Measurements from ENCODE around the gene SORCS1. TPM values are rescaled to one million over a fixed set of nuclear protein-coding genes. Genes with fewer than 3 reads are reported as not detected.

SORCS1 gene
- total RNA-seq, 1 experiment from 2014 or later = not detected

DNA sequence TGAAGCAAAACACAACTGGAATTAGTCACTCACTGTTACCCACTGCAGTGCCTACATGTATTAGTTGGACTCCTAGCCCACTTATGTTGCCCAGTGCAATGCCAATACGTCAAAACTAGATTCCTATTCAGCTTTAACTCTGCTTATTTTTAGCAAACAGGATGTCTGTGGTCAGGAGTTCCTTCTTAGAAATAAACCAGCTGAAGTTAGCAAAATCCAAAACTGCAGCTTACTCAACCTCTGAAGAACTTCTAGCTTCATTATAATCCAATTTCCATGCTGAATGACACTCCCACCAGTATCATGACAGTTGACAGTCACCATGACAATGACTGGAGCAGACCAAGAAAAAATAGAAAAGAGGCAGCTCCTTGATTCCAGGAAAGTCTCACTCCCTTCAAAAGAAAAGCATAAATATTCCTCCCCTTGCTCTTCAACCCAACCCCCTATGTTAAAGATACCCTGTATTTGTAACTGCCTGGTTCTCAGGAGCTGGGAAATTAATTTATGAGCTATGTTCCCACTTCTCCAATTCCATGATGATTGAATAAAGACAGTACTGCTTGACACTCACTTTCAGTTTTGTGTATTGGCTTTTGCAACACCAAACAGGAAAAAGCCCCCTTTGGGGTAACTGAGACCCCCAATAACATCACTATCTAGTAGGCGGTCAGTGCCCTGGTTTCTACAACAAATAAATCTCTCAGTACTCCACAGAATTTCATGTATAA, 327.4 kb downstream of the SORCS1 start:
- Histone ChIP-seq H3K27me3 (replicated peaks) (no peaks in the 10 kb centered on the region), H3K4me1 (replicated peaks) (no peaks in the 10 kb centered on the region), H3K9me3 (replicated peaks) (0 out of 2 replicates have a peak, but pooled peaks cover 4% of the 10 kb centered on the region), H3K27ac (no peak overlapping the region), H3K4me3 (no peak overlapping the region), H3K36me3 (no peaks in the 10 kb centered on the region)
- no peak for DNase-seq (ENCODE audit: low read depth in 1 of 2, low spot score in 2 of 2)

DNA sequence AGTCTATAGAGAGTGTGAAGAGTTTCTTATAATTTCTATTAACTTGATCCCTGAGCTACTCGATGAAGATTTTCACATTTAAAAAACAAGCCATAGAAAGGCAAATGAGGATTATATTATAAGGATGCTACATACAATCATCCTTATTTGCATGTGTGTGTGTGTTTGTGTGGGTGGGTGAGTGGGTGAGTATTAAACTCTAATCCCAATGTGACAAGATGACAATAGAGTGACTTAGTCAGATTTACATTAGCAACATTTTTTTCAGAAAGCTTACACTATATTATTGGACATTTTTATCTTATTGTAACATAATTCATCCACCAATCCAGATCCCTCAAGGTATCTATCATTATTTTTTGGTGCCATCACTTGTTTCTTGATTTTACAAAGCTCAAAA, 331.7 kb downstream of the SORCS1 start:
- Histone ChIP-seq H3K9me3 (replicated peaks) (no peaks in the 10 kb centered on the region), H3K27ac (no peak overlapping the region), H3K4me1 (replicated peaks) (no peaks in the 10 kb centered on the region), H3K27me3 (replicated peaks) (no peaks in the 10 kb centered on the region), H3K36me3 (no peaks in the 10 kb centered on the region), H3K4me3 (no peak overlapping the region)
- DNase-seq (ENCODE audit: low read depth in 1 of 2, low spot score in 2 of 2) = no peak

DNA sequence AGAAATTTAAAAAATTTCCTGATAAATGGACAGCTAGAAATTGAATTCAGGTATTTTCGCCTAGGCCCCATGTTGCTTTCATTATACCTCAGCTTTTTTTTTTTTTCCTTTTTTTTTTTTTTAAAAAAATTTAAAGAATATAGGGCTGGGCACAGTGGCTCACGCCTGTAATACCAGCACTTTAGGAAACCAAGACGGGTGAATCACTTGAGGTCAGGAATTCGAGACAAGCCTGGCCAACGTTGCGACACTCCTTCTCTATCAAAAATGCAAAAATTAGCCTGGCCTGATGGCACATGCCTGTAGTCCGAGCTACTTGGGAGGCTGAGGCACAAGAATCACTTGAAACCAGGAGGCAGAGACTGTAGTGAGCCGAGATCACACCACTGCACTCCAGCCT, 334.0 kb downstream of the SORCS1 start:
- no peak overlapping the region for H3K4me3 ChIP-seq
- no peaks in the 10 kb centered on the region for H3K4me1 ChIP-seq (replicated peaks)
- no peaks in the 10 kb centered on the region for H3K36me3 ChIP-seq
- H3K9me3 ChIP-seq (replicated peaks) = no peaks in the 10 kb centered on the region
- no peak overlapping the region for H3K27ac ChIP-seq
- no peaks in the 10 kb centered on the region for H3K27me3 ChIP-seq (replicated peaks)
- no peak for DNase-seq (ENCODE audit: low read depth in 1 of 2, low spot score in 2 of 2)

DNA sequence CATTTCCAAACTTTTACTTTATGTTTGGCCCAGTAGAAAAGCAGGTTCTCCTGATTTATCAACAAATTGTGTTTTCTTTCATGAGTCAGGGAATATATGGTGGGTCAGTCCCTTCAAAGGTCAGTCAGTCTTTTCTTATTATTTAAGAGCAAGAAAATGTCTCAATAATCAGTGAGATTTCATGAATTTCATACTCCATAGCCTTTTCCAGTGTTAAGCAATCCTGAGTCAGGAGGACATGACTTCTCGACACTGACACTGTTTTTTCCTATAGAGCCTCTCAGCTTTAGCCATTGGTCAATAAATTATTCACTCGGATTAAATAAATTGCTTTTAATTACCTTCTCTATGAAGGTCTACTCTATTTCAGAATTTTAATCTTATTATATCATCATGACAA, 334.5 kb downstream of the SORCS1 start:
- H3K9me3 ChIP-seq (replicated peaks) = no peaks in the 10 kb centered on the region
- no peak overlapping the region for H3K27ac ChIP-seq
- no peaks in the 10 kb centered on the region for H3K27me3 ChIP-seq (replicated peaks)
- no peaks in the 10 kb centered on the region for H3K36me3 ChIP-seq
- no peaks in the 10 kb centered on the region for H3K4me1 ChIP-seq (replicated peaks)
- DNase-seq (ENCODE audit: low read depth in 1 of 2, low spot score in 2 of 2) = no peak
- no peak overlapping the region for H3K4me3 ChIP-seq

DNA sequence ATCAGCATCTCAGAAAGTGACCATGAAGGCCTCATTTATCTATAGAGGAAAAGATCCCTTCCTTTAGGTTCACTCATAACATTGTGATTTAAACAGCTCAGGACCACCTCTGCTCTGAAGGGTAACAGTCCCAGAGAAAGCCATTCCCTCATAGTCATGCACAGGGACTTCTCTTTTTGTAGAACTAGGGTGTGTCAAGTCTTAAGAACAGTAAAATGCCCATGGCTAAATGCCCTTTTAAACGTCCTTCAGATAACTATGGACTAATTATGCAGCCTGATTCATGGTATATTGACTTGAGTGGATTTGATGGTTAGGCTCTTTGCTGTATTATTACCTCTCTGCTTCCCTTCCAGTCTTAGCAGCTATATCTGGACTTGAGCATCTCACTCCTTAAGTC, 337.8 kb downstream of the SORCS1 start:
- H3K27me3 ChIP-seq (replicated peaks) = no peaks in the 10 kb centered on the region
- DNase-seq (ENCODE audit: low read depth in 1 of 2, low spot score in 2 of 2) = no peak
- H3K9me3 ChIP-seq (replicated peaks) = no peaks in the 10 kb centered on the region
- H3K4me3 ChIP-seq = no peak overlapping the region
- H3K36me3 ChIP-seq = no peaks in the 10 kb centered on the region
- no peak overlapping the region for H3K27ac ChIP-seq
- H3K4me1 ChIP-seq (replicated peaks) = no peaks in the 10 kb centered on the region

DNA sequence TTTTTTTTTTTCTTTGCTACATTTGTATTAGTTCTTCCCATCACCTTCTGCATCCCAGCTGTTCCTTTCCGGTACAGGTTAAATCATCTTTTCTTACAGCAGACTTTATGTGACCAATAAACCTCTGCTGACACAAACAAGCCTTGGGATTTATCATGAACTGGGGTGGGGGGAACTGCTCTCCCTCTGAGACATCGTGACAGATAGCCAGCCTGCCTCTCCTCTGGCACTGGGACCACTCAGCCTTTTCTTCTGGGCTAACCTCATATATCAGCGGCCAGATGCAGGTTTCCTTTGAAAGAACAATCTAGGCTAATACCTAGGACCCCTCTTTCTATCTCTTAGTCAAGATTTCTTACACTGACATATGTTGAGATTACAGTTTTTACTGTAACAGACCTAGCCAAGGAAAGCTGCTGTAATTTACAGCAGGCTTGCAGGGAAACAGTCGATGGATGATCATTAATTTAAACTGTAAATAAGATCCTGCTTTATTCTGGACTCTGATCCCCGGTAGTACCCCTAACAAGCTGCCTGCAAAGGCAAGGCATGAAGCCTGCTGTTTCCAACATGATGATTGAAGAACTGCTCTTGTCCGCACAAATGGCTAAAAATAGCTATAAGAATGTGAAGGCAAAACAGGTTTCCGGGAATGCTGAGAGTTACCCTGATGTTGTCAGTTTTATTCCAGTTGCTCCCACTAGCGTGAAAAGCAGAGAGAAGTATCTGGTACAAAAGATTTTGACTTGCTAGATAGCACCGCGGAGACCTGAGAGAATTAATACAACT, 338.7 kb downstream of the SORCS1 start:
- Histone ChIP-seq H3K27me3 (replicated peaks) (no peaks in the 10 kb centered on the region), H3K4me1 (replicated peaks) (no peaks in the 10 kb centered on the region), H3K4me3 (no peak overlapping the region), H3K27ac (no peak overlapping the region), H3K9me3 (replicated peaks) (no peaks in the 10 kb centered on the region), H3K36me3 (no peaks in the 10 kb centered on the region)
- no peak for DNase-seq (ENCODE audit: low read depth in 1 of 2, low spot score in 2 of 2)

DNA sequence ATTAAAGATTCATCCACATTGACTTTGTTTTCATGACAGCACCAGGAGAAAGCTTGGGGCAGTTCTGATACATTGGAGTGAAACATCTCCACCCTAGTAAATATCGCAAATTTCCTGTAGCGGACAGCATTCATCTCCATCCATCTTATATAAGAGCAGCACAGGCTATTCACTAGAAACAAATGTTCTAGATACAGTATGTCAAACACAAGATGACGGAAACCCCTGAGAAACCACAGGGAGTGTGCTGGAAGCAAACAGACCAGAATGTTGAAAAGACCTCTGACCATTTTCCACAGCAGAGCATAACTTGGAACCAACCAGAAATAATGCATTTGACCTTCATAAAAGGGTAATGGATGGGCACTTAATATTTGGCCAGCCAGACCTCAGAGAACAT, 343.9 kb downstream of the SORCS1 start:
- Histone ChIP-seq H3K36me3 (no peaks in the 10 kb centered on the region), H3K9me3 (replicated peaks) (0 out of 2 replicates have a peak, but pooled peaks cover 2% of the 10 kb centered on the region), H3K27me3 (replicated peaks) (no peaks in the 10 kb centered on the region), H3K4me1 (replicated peaks) (no peaks in the 10 kb centered on the region), H3K4me3 (no peak overlapping the region), H3K27ac (no peak overlapping the region)
- no peak for DNase-seq (ENCODE audit: low read depth in 1 of 2, low spot score in 2 of 2)

DNA sequence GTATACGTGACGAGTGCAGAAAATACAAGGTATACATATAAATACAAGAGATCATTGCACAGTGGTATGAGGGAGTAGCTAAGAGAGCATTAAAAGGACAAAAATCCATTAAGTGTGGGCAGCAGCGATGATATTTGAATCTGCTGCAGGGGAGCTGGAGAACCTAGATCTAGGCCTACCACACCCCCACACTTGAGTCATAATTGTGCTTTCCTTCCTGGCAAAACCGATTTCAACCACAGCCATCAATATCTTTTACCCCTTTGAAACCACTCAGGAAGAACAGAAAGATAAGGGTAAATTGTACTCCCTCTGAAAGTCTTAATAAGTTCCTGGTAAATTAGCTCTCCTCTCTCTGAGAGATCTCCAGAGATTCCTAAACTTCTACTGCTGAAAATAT, 345.0 kb downstream of the SORCS1 start:
- no peaks in the 10 kb centered on the region for H3K27me3 ChIP-seq (replicated peaks)
- H3K9me3 ChIP-seq (replicated peaks) = 0 out of 2 replicates have a peak, but pooled peaks cover 2% of the 10 kb centered on the region
- DNase-seq (ENCODE audit: low read depth in 1 of 2, low spot score in 2 of 2) = no peak
- no peak overlapping the region for H3K27ac ChIP-seq
- H3K4me3 ChIP-seq = no peak overlapping the region
- no peaks in the 10 kb centered on the region for H3K4me1 ChIP-seq (replicated peaks)
- H3K36me3 ChIP-seq = no peaks in the 10 kb centered on the region

DNA sequence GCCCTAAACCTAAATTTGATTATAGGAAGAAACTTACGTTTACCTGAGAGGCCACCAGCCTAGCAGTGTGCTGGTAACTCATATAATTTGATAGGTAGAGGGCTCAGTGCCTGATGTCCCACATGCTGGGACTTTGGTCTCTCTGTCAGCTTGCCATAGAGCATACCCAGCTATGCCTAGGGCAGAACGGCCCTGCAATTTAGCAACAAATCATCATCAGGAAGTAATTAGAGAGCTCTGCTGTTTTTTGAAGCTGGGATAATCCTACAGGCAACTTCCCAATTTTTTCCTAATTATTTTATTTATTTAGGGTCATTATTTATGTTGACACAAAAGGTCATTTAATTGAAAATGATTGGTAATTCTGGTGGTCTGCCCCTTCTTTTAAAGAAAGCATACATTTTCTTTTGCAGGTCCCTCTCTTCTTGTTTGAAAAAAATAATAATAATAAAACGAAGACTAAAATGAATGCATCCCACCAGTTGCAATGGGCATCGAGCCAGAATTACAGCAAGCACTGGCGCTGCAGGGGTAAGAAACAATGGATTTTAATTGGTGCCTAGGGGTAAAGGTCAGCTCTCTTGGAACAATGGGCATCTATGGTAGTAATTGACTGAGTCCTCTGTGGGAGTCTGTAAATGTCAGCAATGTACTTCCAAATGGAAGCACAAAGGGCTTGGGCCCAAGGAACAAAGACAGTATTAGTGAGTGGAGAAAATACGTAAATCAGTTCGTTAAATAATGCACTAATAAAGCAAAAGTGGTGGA, 348.0 kb downstream of the SORCS1 start:
- H3K9me3 ChIP-seq (replicated peaks) = 0 out of 2 replicates have a peak, but pooled peaks cover 2% of the 10 kb centered on the region
- no peaks in the 10 kb centered on the region for H3K36me3 ChIP-seq
- DNase-seq (ENCODE audit: low read depth in 1 of 2, low spot score in 2 of 2) = no peak
- no peaks in the 10 kb centered on the region for H3K4me1 ChIP-seq (replicated peaks)
- no peak overlapping the region for H3K4me3 ChIP-seq
- no peak overlapping the region for H3K27ac ChIP-seq
- no peaks in the 10 kb centered on the region for H3K27me3 ChIP-seq (replicated peaks)

DNA sequence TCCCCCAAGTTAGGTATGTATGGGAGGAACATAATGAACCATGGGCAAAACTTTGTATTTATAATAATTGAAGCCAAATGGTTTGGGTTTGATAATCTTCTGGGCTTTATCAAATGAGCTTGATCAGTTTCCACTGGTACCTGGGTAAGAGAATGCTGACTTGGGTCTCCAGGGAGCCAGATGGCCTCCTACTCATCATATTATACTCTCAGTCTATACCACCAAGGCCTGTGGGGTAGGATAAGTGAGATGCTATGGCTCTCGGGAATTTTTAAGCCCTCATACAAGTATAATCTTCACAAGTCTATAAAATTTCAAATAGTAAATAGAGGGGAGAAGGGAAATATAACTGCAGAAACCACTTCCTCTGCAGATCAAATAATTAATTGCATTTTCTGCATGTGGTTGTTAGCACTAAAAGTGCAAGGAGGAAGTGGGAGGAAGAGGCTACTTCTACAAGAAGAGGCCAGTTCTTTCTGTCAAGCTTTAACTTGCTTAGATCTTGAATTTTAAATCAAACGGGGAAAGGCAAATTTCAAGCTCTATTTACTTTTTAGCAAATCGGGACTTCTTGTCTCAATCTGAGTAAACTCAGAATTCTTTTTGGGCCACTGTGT, 349.0 kb downstream of the SORCS1 start:
- Histone ChIP-seq H3K4me3 (no peak overlapping the region), H3K9me3 (replicated peaks) (0 out of 2 replicates have a peak, but pooled peaks cover 2% of the 10 kb centered on the region), H3K4me1 (replicated peaks) (no peaks in the 10 kb centered on the region), H3K27ac (no peak overlapping the region), H3K27me3 (replicated peaks) (no peaks in the 10 kb centered on the region), H3K36me3 (no peaks in the 10 kb centered on the region)
- DNase-seq (ENCODE audit: low read depth in 1 of 2, low spot score in 2 of 2) = no peak

DNA sequence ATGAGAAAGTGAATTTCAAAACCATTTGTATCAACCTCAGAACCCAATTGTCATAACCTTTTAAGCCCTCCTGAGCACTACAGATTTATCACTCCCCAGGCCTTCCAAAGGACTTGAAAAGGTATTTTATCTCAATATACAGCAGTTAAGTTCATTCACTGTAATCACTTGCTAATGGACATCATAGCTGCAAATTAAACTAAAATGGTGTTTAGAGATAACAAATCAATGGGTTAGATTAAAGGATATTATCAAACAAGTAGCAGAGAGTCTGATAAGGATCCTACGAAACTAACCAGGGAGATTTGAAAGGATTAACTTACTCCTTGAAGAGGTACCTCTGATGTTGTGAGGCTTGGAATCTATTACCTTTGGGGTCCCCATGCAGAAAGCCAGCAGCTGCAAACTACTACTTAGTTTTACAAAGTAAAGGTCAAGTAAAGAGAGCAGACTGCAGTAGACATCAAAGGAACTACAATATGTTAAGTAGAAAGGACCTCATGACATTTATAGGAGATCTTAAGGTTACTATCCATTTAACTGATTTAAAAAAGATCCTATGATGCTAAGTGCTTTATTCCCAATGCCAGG, 359.4 kb downstream of the SORCS1 start:
- no peak overlapping the region for H3K4me3 ChIP-seq
- H3K36me3 ChIP-seq = no peaks in the 10 kb centered on the region
- H3K27me3 ChIP-seq (replicated peaks) = no peaks in the 10 kb centered on the region
- no peak for DNase-seq (ENCODE audit: low read depth in 1 of 2, low spot score in 2 of 2)
- no peaks in the 10 kb centered on the region for H3K4me1 ChIP-seq (replicated peaks)
- H3K27ac ChIP-seq = no peak overlapping the region
- H3K9me3 ChIP-seq (replicated peaks) = peaks cover 6% of the 10 kb centered on the region

DNA sequence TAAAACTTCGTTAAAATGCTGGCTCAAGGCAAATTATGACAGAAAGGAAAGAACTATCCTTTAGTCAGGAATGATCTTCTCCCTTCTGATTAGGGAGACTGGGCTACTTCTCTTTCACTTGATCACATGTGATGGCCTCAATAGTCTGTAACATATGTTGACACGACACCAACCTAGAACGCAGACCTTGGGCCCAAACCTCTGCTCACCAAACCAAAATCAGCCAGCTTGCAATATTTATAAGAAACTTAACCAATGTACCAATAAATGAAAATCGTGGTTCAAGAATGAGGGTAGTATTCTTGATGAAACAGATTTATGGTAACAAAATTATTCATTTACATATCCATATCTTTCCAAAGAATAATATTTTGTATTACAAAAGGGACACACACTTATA, 361.6 kb downstream of the SORCS1 start:
- peaks cover 6% of the 10 kb centered on the region for H3K9me3 ChIP-seq (replicated peaks)
- no peaks in the 10 kb centered on the region for H3K4me1 ChIP-seq (replicated peaks)
- no peaks in the 10 kb centered on the region for H3K36me3 ChIP-seq
- no peaks in the 10 kb centered on the region for H3K27me3 ChIP-seq (replicated peaks)
- no peak for DNase-seq (ENCODE audit: low read depth in 1 of 2, low spot score in 2 of 2)
- no peak overlapping the region for H3K27ac ChIP-seq
- no peak overlapping the region for H3K4me3 ChIP-seq

DNA sequence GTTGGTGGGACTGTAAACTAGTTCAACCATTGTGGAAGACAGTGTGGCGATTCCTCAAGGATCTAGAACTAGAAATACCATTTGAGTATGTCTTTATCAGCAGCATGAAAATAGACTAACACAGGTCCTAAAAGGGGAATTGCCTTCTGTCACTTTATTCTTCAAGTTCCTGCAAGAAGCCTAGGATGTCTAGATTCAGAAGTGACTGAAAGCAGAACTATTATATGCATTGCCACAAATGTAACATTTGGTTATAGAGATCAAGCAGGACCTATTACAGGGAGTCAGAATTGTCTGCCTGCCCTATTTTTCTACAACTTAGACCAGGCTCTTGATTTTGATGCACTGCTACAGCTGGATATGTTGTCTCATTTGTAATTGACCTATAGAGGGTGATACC, 364.7 kb downstream of the SORCS1 start:
- Histone ChIP-seq H3K27me3 (replicated peaks) (no peaks in the 10 kb centered on the region), H3K27ac (no peak overlapping the region), H3K9me3 (replicated peaks) (peaks cover 6% of the 10 kb centered on the region), H3K4me1 (replicated peaks) (no peaks in the 10 kb centered on the region), H3K36me3 (no peaks in the 10 kb centered on the region), H3K4me3 (no peak overlapping the region)
- DNase-seq (ENCODE audit: low read depth in 1 of 2, low spot score in 2 of 2) = no peak

Data from SJSA1 (cell line).